IPS-18a (cell line): ENCODE results near the gene RETREG3.
"Not testable (repeated sequence)": the region's sequence is repeated elsewhere in the genome, so short reads cannot be mapped to it uniquely, and the experiment has no call there.

Experiments
- H3K27ac ChIP-seq: one replicate; pipeline ENCODE4 v1.5.1; 2013; ENCODE audit warnings: low read length
- H3K27me3 ChIP-seq: one replicate; pipeline ENCODE4 v1.6.1; 2013; ENCODE audit warnings: mild to moderate bottlenecking, low read length; ENCODE audit not compliant: control insufficient read depth, insufficient read depth
- H3K36me3 ChIP-seq: one replicate; pipeline ENCODE4 v1.6.1; 2013; ENCODE audit warnings: low read depth, low read length; ENCODE audit not compliant: control insufficient read depth
- H3K4me1 ChIP-seq: one replicate; pipeline ENCODE4 v1.6.1; 2013; ENCODE audit warnings: low read depth, low read length; ENCODE audit not compliant: control insufficient read depth
- H3K4me3 ChIP-seq: one replicate; pipeline ENCODE4 v1.5.1; 2013; ENCODE audit warnings: low read length
- H3K9ac ChIP-seq: one replicate; pipeline ENCODE4 v1.6.1; 2013; ENCODE audit warnings: mild to moderate bottlenecking, low read length, moderate library complexity
- H3K9me3 ChIP-seq: one replicate; pipeline ENCODE4 v1.6.1; 2013; ENCODE audit warnings: low read depth, low read length; ENCODE audit not compliant: control insufficient read depth

Gene RETREG3

GRCh38 chr17:42543190-42544079 lies 65.7 kb downstream of the RETREG3 start:
- Histone ChIP-seq H3K36me3 (peaks cover 6% of the 10 kb centered on the region), H3K9me3 (no peaks in the 10 kb centered on the region), H3K27me3 (no peaks in the 10 kb centered on the region), H3K27ac (no peak overlapping the region), H3K4me1 (no peaks in the 10 kb centered on the region), H3K9ac (no peak overlapping the region), H3K4me3 (no peak overlapping the region)

GRCh38 chr17:42541041-42541833 lies 67.9 kb downstream of the RETREG3 start:
- H3K4me3 ChIP-seq = no peak overlapping the region
- no peak overlapping the region for H3K9ac ChIP-seq
- no peak overlapping the region for H3K27ac ChIP-seq
- H3K36me3 ChIP-seq = peaks cover 6% of the 10 kb centered on the region
- peaks cover 8% of the 10 kb centered on the region for H3K4me1 ChIP-seq
- no peaks in the 10 kb centered on the region for H3K9me3 ChIP-seq
- H3K27me3 ChIP-seq = no peaks in the 10 kb centered on the region

DNA sequence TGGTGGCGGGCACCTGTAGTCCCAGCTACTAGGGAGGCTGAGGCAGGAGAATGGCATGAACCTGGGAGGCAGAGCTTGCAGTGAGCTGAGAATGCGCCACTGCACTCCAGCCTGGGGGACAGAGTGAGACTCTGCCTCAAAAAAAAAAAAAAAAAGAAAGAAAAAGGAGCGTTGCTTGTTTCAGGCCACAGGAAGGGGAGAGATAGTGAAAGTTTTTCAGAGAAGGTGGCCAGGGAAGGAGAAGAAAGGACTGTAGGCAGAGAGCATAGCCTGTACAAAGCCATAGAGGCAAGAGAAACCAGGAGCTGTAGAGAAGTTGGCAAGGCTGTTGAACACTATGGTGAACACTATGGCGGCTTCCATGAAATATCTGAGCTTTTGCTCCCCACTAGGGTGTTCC lies 68.6 kb downstream of the RETREG3 start:
- not testable (repeated sequence) for H3K4me3 ChIP-seq, H3K27me3 ChIP-seq, H3K9ac ChIP-seq, H3K36me3 ChIP-seq, H3K9me3 ChIP-seq, H3K27ac ChIP-seq
- H3K4me1 ChIP-seq = peaks cover 11% of the 10 kb centered on the region

DNA sequence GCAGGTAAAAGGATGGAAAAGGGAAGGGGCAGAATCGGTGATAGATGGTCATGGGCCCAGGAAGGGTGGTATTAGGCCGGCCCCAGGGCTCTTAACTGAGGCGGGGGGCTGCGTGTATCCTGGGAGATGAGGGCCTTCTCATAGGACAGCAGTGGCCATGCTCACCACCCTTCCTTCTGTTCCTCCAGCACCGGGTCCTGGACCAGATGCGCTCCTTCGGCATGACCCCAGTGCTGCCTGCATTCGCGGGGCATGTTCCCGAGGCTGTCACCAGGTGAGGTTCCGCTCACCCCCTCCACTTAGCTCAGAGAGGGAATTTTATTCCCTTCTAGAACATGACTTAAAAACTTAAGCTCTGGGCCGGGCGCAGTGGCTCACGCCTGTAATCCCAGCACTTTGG lies 70.7 kb downstream of the RETREG3 start:
- H3K4me1 ChIP-seq = peaks cover 16% of the 10 kb centered on the region
- no peaks in the 10 kb centered on the region for H3K9me3 ChIP-seq
- no peak overlapping the region for H3K4me3 ChIP-seq
- no peak overlapping the region for H3K27ac ChIP-seq
- peaks cover 6% of the 10 kb centered on the region for H3K36me3 ChIP-seq
- no peak overlapping the region for H3K9ac ChIP-seq
- peaks cover 3% of the 10 kb centered on the region for H3K27me3 ChIP-seq

DNA sequence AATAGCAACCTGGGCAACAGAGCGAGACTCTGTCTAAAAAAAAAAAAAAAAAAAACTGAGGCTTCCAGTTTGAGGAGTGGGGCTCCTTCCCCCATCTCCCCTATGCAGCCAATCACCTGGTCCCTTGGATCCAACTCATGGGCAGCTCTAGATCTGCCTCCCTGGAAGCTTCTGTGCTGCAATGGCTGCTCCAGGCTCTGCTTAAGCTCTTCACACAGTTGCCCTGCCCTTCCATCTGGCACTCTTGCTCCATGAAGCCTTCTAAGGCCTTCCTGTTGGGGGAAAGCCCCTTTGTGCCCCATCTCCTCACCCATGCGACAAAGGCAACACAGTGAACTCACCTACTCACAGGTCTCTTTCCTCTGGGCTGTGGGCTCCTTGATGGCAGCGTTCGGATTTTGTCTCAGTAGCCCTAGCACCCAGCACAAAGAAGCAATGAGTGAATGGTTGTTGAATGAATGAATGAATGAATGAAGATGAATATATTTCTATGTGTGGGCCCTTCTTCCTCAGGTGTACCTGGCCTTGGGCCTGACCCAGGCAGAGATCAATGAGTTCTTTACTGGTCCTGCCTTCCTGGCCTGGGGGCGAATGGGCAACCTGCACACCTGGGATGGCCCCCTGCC lies 71.2 kb downstream of the RETREG3 start:
- Histone ChIP-seq H3K4me3 (no peak overlapping the region), H3K27me3 (peaks cover 8% of the 10 kb centered on the region), H3K27ac (no peak overlapping the region), H3K4me1 (peaks cover 16% of the 10 kb centered on the region), H3K9ac (no peak overlapping the region), H3K36me3 (peaks cover 6% of the 10 kb centered on the region), H3K9me3 (no peaks in the 10 kb centered on the region)

GRCh38 chr17:42537156-42537805 lies 71.9 kb downstream of the RETREG3 start:
- Histone ChIP-seq H3K36me3 (peaks cover 6% of the 10 kb centered on the region), H3K9ac (peak overlapping the region; percentile 63), H3K4me3 (peak overlapping the region; percentile 85), H3K9me3 (no peaks in the 10 kb centered on the region), H3K27me3 (peaks cover 8% of the 10 kb centered on the region), H3K27ac (no peak overlapping the region), H3K4me1 (peaks cover 16% of the 10 kb centered on the region)

GRCh38 chr17:42536372-42537155 lies 72.6 kb downstream of the RETREG3 start:
- Histone ChIP-seq H3K27ac (peak overlapping the region; percentile 53), H3K36me3 (peaks cover 6% of the 10 kb centered on the region), H3K4me1 (peaks cover 16% of the 10 kb centered on the region), H3K4me3 (peak overlapping the region; percentile 85), H3K9ac (peak overlapping the region; percentile 63), H3K27me3 (peaks cover 11% of the 10 kb centered on the region), H3K9me3 (no peaks in the 10 kb centered on the region)

DNA sequence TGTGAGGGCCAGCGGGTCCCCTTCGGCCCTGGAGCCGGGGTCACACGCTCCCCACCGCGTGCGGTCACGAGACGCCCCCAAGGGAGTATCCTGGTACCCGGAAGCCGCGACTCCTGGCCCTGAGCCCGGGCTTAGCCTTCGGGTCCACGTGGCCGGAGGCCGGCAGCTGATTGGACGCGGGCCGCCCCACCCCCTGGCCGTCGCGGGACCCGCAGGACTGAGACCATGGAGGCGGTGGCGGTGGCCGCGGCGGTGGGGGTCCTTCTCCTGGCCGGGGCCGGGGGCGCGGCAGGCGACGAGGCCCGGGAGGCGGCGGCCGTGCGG lies 73.2 kb downstream of the RETREG3 start, which contains the start of gene NAGLU:
NAGLU (plus strand) TSS at position 194 of the 324 bp plus-strand sequence; CDS start at position 226, 32 bp downstream.
- peaks cover 16% of the 10 kb centered on the region for H3K4me1 ChIP-seq
- peaks cover 16% of the 10 kb centered on the region for H3K27me3 ChIP-seq
- H3K36me3 ChIP-seq = peaks cover 6% of the 10 kb centered on the region
- peak within 1 kb of the TSS; percentile 53 for H3K27ac ChIP-seq
- peak within 1 kb of the TSS; percentile 85 for H3K4me3 ChIP-seq
- no peaks in the 10 kb centered on the region for H3K9me3 ChIP-seq
- H3K9ac ChIP-seq = peak within 1 kb of the TSS; percentile 63

DNA sequence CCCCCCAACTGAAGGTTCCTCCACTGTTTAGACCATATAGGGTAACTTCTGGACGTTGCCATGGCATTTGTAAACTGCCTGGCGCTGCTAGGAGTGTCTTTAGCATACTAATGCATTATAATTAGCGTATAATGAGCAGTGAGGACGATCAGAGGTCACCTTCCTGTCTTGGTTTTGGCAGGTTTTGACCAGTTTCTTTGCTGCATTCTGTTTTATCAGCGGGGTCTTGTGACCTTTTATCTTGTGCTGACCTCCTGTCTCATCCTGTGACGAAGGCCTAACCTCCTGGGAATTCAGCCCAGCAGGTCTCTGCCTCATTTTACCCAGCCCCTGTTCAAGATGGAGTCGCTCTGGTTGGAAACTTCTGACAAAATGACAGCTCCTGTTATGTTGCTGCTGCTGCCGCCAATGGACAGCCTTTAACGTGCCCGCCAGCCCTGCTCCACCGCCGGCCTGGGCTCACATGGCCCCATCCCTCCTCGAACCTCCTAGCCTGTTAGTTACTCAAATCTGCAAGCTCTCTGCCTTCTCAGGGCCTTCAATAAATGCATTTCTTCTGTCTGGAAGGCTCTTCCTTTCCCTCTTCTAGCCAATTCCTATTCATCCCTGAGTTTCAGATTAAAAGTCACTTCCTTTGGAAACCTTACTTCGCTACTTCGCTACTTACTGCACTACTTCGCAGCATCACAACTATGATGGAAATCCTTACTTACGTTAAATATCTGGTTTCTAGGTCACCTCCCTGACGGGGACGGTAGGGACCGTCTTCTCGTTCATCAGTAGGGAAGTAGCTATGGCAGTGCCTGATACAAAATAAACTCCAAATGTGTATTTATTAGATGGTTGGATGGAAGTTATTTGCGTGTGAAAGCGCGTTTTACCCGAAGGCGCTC lies 73.8 kb downstream of the RETREG3 start:
- Histone ChIP-seq H3K9me3 (no peaks in the 10 kb centered on the region), H3K9ac (peak overlapping the region; percentile 5), H3K4me3 (peak overlapping the region; percentile 59)

More for the DNA sequence above, 73.8 kb downstream of the RETREG3 start:
- H3K27ac ChIP-seq = peak overlapping the region; percentile 15
- peaks cover 16% of the 10 kb centered on the region for H3K4me1 ChIP-seq
- peaks cover 17% of the 10 kb centered on the region for H3K27me3 ChIP-seq
- peaks cover 6% of the 10 kb centered on the region for H3K36me3 ChIP-seq
